HEK293T (cell line): ENCODE measurements around the gene COMMD10.

Experiments used
- ELF4 ChIP-seq: fragments of 450-650 bp; IDR thresholded peaks from 2 replicates; pipeline ENCODE4 v1.6.1; 2017; ENCODE audit warnings: antibody characterized with exemption
- SP1 ChIP-seq: fragments of 450-650 bp; IDR thresholded peaks from 2 replicates; pipeline ENCODE4 v1.6.1; 2017
- SUZ12 ChIP-seq: fragments of 450-650 bp; IDR thresholded peaks from 2 replicates; pipeline ENCODE4 v1.6.1; 2016; ENCODE audit warnings: mild to moderate bottlenecking
- TARDBP ChIP-seq: fragments of 450-650 bp; IDR thresholded peaks from 2 replicates; pipeline ENCODE4 v1.6.1; 2016

- TF ChIP-seq SUZ12 (no peak), SP1 (no peak), TARDBP (no peak), ELF4 (no peak)
Observed at GRCh38 chr5:116097301-116097700, 12.5 kb downstream of the COMMD10 start.
